Pancreas (tissue), 10 donors: ENCODE data around the gene TRIO. TPM values are rescaled to one million over a fixed set of nuclear protein-coding genes. Genes with fewer than 3 reads are reported as not detected.

ENCODE experiments used
- ATAC-seq, 4 donors: fragments of 200-7000 bp; cut with Tn5 transposase; one replicate each; pipeline versions ENCODE4 v1.8.0 to v1.9.1; 2020; ENCODE audit warnings: mild to moderate bottlenecking in 4 of 4, moderate library complexity in 4 of 4
- DNase-seq, 6 donors: peaks; one replicate each; pipeline ENCODE4 v3.0.0-alpha.2; 2020
- FAIRE-seq: peaks from 2 replicates; lab custom pipeline; 2012; peaks lifted over from hg19 to GRCh38; lab: Jason Lieb, UNC
- H3K27ac ChIP-seq, 4 donors: fragments of 200-600 bp; sonication (generic); 1 replicate in 3 of 4; 2 replicates in 1 of 4; pipeline versions ENCODE4 v1.5.0 to v1.8.0; 2020
- H3K27me3 ChIP-seq, 4 donors: fragments of 200-600 bp; one replicate each; pipeline ENCODE4 v1.8.0; 2021
- H3K36me3 ChIP-seq, 3 donors: fragments of 200-600 bp; sonication (generic) in 1 of 3; one replicate each; pipeline versions ENCODE4 v1.5.0 to v1.8.0; 2020 to 2021
- H3K4me1 ChIP-seq, 3 donors: fragments of 200-600 bp; one replicate each; pipeline ENCODE4 v1.8.0; 2021
- H3K4me3 ChIP-seq, 4 donors: fragments of 200-600 bp; sonication (generic) in 2 of 4; one replicate each; pipeline versions ENCODE4 v1.5.0 to v1.8.0; 2020 to 2021
- H3K9me3 ChIP-seq, 4 donors: fragments of 200-600 bp; one replicate each; pipeline ENCODE4 v1.8.0; 2021
- WGBS, 2 donors: extraction: QIAGEN DNeasy Blood & Tissue Kit; methylation state at CpG; one replicate each; pipeline ENCODE4 v1.1.7; 2013; 5-methylcytosine and 5-hydroxymethylcytosine counted together
- intact Hi-C, 3 donors: fragments of 100-400 bp; cut with DNase I; formaldehyde crosslinking; loops; one replicate each; pipeline versions ENCODE4 v1.11.1 to v1.14.2; 2022
- polyA plus RNA-seq, 2 donors: library from polyadenylated mRNA; stranded (reverse); fragments of 200-250 nt; gene quantifications; one replicate each; pipeline ENCODE4 v1.2.3, GENCODE V29; 2013
- total RNA-seq, 6 donors: library from RNA; stranded (reverse); fragmentation: NEBNext Ultra II Directional in 4 of 6; extraction: Animal tissue kit (Norgen Biotek cat#: 25700) in 4 of 6; gene quantifications; one replicate each; pipeline versions ENCODE4 v1.2.1 to v1.2.4, GENCODE V29; 2021 to 2023
- TF ChIP-seq, protein P1 (sequence below), 4 donors: fragments of 200-600 bp; sonication (generic) in 3 of 4; IDR thresholded peaks; one replicate each; pipeline versions ENCODE4 v1.5.0 to v1.8.0; 2021; ENCODE audit warnings: antibody characterized with exemption in 4 of 4
- donor health status: healthy with polysubstance abuse.
- donor health status: DM: no; HTN: no; CAD: no; lungs with moderate emphysema.
- donor health status: DM: no; HTN: no; CAD: no.
- donor health status: control.
- donor health status: control.
- donor health status: Bipolar disorder and iron deficiency.
- donor health status: DM: yes; HTN: yes; CAD: no.
- donor health status: DM: no; HTN: no; CAD: no.
- donor health status: DM: no; HTN: no; CAD: no.
- donor health status: DM: yes; HTN: yes; CAD: no.

TRIO gene
- total and polyA plus RNA-seq, 8 donors, result 27.3 to 82.5 (median 38.3) TPM

DNA sequence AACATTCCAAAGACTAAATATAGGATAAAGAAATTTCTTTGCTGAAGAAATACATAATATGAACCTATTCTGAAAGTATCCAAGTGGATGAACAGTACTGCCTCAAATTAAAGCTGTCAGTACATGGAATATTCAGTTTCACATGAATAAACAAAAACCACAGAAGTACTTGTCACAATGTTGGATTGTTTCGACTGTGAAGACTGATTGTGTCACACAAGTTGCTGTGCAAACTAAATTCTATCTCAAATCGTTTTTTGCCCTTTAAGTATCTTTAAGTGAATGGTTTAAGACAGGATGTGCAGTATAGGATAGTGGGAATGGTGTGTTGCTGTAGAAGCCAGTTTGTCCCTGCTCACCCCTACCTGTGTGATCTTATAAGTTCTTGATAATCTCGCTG lies 301.0 kb downstream of the TRIO start:
- no peak for FAIRE-seq
- intact Hi-C loops, result no loop called here
- Histone ChIP-seq H3K27me3 (no peaks in the 10 kb centered on the region), H3K36me3 (no peaks in the 10 kb centered on the region), H3K9me3 (no peaks in the 10 kb centered on the region), H3K4me1 (no peaks in the 10 kb centered on the region), H3K4me3 (no peak overlapping the region), H3K27ac (no peak overlapping the region)
- TF ChIP-seq, protein P1, sequence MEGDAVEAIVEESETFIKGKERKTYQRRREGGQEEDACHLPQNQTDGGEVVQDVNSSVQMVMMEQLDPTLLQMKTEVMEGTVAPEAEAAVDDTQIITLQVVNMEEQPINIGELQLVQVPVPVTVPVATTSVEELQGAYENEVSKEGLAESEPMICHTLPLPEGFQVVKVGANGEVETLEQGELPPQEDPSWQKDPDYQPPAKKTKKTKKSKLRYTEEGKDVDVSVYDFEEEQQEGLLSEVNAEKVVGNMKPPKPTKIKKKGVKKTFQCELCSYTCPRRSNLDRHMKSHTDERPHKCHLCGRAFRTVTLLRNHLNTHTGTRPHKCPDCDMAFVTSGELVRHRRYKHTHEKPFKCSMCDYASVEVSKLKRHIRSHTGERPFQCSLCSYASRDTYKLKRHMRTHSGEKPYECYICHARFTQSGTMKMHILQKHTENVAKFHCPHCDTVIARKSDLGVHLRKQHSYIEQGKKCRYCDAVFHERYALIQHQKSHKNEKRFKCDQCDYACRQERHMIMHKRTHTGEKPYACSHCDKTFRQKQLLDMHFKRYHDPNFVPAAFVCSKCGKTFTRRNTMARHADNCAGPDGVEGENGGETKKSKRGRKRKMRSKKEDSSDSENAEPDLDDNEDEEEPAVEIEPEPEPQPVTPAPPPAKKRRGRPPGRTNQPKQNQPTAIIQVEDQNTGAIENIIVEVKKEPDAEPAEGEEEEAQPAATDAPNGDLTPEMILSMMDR (IDR thresholded peaks at IDR 0.05), result no peak
- ATAC-seq, result no peak
- WGBS, 2 donors, result 33 to 44% methylated on average over 3 of the region's 3 CpGs
- no peak for DNase-seq

DNA sequence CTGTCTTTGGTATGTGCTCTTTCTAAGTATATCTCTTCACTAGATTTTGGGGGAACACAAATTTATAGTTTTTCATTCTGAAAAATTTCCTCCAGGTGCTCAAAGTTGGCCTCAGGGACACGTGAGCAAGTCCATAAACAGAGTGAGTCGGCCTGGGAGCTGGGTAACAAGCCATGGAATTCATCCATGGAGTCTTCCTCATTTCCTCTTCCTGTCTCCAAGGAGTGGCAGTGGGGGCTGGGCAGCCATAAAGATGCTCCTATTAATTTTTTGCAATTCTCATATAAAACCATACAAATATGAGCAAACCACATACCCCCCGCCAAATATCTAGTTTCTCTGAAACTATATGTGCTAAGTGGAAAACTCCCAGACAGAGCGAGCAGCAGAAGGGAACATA lies 301.9 kb downstream of the TRIO start:
- ATAC-seq (no peak), FAIRE-seq (no peak), DNase-seq (no peak)
- WGBS, 2 donors, result 79 to 90% methylated on average over 4 of the region's 4 CpGs
- H3K36me3 ChIP-seq, result no peaks in the 10 kb centered on the region
- no peak overlapping the region for H3K27ac ChIP-seq
- no peaks in the 10 kb centered on the region for H3K9me3 ChIP-seq
- no peak overlapping the region for H3K4me3 ChIP-seq
- H3K27me3 ChIP-seq, result no peaks in the 10 kb centered on the region
- intact Hi-C loops, result no loop called here
- TF ChIP-seq, protein P1 (IDR thresholded peaks at IDR 0.05), result no peak
- H3K4me1 ChIP-seq, result no peaks in the 10 kb centered on the region

DNA sequence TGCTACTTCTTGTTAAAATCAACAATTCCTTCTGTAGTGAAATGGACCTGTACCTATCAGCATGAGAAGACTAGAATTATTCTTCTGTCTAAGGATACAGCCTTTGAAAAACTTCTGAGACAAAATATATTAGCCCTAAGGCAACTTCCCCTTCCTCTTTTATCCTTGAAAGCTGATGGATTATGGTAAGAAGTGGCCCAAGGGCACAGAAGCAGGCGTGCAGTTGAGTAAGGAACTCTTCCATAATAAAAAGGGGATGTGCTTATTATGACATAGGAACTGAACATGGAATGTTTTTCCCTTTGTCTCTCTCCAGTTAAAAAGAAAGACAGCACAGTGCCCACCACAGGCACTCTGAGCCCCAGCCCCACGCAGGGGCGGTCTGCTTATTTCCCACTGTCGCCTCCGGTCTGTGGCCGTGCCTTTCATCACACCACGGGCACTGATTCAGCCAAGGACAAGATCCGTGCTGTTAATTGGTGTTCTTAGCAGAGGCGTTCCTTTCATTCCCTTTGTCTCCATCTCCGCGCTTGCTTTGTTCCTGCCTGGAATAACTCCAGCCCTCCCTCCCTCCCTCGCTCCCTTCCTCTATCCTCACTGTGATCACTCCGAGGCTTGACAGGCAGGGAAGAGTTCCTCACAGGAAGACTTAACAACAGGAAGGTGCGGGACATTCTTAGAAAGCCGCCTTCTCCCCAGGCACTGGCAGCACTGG lies 302.6 kb downstream of the TRIO start:
- intact Hi-C loops, result no loop called here
- Histone ChIP-seq H3K27me3 (no peaks in the 10 kb centered on the region), H3K4me3 (no peak overlapping the region), H3K27ac (no peak overlapping the region), H3K9me3 (no peaks in the 10 kb centered on the region), H3K36me3 (no peaks in the 10 kb centered on the region), H3K4me1 (no peaks in the 10 kb centered on the region)
- FAIRE-seq, result no peak
- TF ChIP-seq, protein P1 (IDR thresholded peaks at IDR 0.05), result no peak
- no peak for ATAC-seq
- 85 to 86% methylated on average over 15 of the region's 15 CpGs for WGBS, 2 donors
- no peak for DNase-seq

DNA sequence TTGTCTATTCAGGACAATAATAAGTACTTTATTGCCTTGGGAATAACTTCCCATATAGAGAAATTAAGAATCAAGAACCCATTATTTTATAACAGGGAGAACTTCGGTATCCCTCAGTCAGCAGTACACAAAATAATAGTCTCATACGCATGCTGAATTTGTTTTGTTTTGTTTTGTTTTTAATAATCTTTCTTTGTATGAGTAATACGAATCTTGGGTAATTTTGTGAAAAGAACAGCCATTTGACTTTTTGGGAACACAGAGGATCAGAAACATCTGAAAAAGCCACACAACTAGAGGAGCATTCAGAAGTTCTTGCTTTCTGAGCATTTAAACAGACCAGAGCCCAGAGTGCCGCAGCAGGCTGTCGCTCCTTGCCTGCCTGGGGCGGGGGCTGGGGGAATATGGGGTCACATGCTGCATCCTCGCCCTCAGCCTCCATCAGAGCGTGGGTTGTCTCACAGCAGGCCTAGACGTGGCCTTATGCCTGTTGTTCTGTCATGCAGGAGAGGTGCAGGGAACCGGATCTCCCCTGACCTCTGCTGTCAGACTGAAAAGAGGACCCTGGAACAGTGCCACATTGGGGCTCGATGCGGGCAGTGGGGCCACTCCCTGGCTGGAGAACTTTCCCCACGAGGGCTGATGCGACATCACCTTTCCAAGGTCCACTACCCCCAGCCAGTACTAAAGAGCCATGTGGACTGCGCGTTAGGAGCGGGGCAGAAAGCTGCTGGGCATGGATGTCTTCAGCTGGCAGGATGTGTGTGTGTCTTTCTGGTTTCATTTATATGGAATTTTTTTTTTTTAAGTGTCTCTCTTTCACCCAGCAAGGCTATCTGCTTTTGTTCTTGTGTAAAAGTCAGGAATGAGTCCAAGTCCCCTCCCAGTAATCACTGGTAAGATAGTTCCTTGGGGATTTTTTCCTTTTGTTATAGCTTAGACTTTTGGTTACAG lies 305.1 kb downstream of the TRIO start:
- no peak for FAIRE-seq
- H3K4me1 ChIP-seq, result no peaks in the 10 kb centered on the region
- WGBS, 2 donors, result 76 to 81% methylated on average over 17 of the region's 17 CpGs
- intact Hi-C loops, result no loop called here
- H3K27ac ChIP-seq, result peak overlapping the region in 2 of 4 donors; percentile 34 to 38
- TF ChIP-seq, protein P1 (IDR thresholded peaks at IDR 0.05), result no peak
- no peak for DNase-seq
- H3K9me3 ChIP-seq, result no peaks in the 10 kb centered on the region
- no peak overlapping the region for H3K4me3 ChIP-seq
- no peaks in the 10 kb centered on the region for H3K27me3 ChIP-seq
- peak in 3 of 4 donors; percentile 11 to 26 (median 21) for ATAC-seq
- no peaks in the 10 kb centered on the region for H3K36me3 ChIP-seq
